ENCODE results near the gene CNTNAP2. TPM values are rescaled to one million over a fixed set of nuclear protein-coding genes. Genes with fewer than 3 reads are reported as not detected.

The CNTNAP2 gene
- total and polyA plus RNA-seq, 2 of the 8 experiments (the other 6 are each of a cell fraction or from before 2014, with no cell fraction given): 27.9 to 71.0 TPM

GRCh38 chr7:147605323-147605722 is 1488.7 kb downstream of the CNTNAP2 start (continued):
- TF ChIP-seq CHD7 (IDR thresholded peaks at IDR 0.05; ENCODE audit: insufficient replicate concordance, low read length) (no peak), NRF1 (IDR thresholded peaks at IDR 0.05; ENCODE audit: low read depth, low read length) (no peak), MAFK (IDR thresholded peaks at IDR 0.05; ENCODE audit: low read depth, low read length) (no peak), CREB1 (IDR thresholded peaks at IDR 0.05) (no peak), SAP30 (IDR thresholded peaks at IDR 0.05; ENCODE audit: insufficient read depth, insufficient replicate concordance, low read length) (no peak), JUND (IDR thresholded peaks at IDR 0.05; ENCODE audit: low read length) (no peak), SIRT6 (IDR thresholded peaks at IDR 0.05; ENCODE audit: low read length) (no peak)
